HepG2 (cell line): ENCODE results near the gene UBL7.

Source experiments
- CEBPB ChIP-seq: IDR thresholded peaks from 2 replicates; pipeline ENCODE4 v1.6.1; 2011; ENCODE audit warnings: low read depth, low read length, improper control_type of control experiment, borderline replicate concordance
- ZNF766 ChIP-seq: sonication (generic); formaldehyde crosslinking; IDR thresholded peaks from 2 replicates; pipeline ENCODE4 v1.5.0; 2020; ENCODE audit warnings: missing genetic modification reagents, borderline replicate concordance
- TF ChIP-seq, protein P1 (sequence below): sonication (generic); formaldehyde crosslinking; IDR thresholded peaks from 2 replicates; pipeline ENCODE4 v1.5.1; 2020; ENCODE audit warnings: mild to moderate bottlenecking, missing genetic modification reagents, moderate library complexity
- TF ChIP-seq, protein P2 (sequence below): IDR thresholded peaks from 2 replicates; pipeline ENCODE4 v1.6.1; 2012; ENCODE audit warnings: low read length, improper control_type of control experiment

DNA sequence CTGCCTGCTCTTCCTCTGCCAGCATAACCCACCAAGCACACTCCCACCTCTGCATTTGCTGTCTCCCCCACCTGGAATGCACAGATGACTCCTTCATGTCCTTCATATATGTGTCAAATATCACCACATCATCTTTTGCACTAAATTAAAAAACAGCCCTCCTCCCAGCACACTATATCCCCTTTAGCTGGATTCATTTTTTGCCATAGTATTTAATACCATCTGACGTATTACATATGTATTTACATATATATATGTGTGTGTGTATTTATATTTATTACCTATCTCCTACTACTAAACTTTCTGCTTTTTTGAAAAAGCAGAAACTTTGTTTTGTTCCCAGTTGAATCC, 29.4 kb upstream of the UBL7 start:
- TF ChIP-seq CEBPB: no peak
- TF ChIP-seq ZNF766 (CRISPR knock-in tag): no peak
- TF ChIP-seq, protein P1, sequence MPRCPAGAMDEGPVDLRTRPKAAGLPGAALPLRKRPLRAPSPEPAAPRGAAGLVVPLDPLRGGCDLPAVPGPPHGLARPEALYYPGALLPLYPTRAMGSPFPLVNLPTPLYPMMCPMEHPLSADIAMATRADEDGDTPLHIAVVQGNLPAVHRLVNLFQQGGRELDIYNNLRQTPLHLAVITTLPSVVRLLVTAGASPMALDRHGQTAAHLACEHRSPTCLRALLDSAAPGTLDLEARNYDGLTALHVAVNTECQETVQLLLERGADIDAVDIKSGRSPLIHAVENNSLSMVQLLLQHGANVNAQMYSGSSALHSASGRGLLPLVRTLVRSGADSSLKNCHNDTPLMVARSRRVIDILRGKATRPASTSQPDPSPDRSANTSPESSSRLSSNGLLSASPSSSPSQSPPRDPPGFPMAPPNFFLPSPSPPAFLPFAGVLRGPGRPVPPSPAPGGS (CRISPR knock-in tag): no peak
- TF ChIP-seq, protein P2, sequence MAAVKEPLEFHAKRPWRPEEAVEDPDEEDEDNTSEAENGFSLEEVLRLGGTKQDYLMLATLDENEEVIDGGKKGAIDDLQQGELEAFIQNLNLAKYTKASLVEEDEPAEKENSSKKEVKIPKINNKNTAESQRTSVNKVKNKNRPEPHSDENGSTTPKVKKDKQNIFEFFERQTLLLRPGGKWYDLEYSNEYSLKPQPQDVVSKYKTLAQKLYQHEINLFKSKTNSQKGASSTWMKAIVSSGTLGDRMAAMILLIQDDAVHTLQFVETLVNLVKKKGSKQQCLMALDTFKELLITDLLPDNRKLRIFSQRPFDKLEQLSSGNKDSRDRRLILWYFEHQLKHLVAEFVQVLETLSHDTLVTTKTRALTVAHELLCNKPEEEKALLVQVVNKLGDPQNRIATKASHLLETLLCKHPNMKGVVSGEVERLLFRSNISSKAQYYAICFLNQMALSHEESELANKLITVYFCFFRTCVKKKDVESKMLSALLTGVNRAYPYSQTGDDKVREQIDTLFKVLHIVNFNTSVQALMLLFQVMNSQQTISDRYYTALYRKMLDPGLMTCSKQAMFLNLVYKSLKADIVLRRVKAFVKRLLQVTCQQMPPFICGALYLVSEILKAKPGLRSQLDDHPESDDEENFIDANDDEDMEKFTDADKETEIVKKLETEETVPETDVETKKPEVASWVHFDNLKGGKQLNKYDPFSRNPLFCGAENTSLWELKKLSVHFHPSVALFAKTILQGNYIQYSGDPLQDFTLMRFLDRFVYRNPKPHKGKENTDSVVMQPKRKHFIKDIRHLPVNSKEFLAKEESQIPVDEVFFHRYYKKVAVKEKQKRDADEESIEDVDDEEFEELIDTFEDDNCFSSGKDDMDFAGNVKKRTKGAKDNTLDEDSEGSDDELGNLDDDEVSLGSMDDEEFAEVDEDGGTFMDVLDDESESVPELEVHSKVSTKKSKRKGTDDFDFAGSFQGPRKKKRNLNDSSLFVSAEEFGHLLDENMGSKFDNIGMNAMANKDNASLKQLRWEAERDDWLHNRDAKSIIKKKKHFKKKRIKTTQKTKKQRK: no peak
